HG02970 (cell line): ENCODE data around the gene NID1.
"Not testable (repeated sequence)": the region's sequence is repeated elsewhere in the genome, so short reads cannot be mapped to it uniquely, and the experiment has no call there.

Experiments used
- ATAC-seq: cut with Tn5 transposase; IDR thresholded peaks from one replicate; pipeline ENCODE4 v1.9.1; 2021; ENCODE audit warnings: mild to moderate bottlenecking, moderate library complexity, moderate number of reproducible peaks; ENCODE audit not compliant: unreplicated experiment, low FRiP score

Gene NID1

DNA sequence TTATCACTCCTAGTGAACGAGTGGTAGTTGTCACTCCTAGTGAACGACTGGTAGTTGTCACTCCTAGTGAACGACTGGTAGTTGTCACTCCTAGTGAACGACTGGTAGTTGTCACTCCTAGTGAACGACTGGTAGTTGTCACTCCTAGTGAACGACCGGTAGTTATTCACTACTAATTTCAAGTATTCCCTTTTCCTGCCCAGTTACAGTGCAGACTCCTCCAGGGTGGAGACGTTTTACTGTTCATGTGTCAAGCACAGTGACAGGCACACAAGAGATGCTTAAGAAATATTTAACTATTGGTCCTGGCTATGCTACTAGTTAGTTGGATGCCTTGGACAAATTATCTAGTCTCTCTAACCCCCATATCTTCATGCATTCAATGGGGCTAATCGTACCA lies 61.8 kb downstream of the NID1 start:
- not testable (repeated sequence) for ATAC-seq

DNA sequence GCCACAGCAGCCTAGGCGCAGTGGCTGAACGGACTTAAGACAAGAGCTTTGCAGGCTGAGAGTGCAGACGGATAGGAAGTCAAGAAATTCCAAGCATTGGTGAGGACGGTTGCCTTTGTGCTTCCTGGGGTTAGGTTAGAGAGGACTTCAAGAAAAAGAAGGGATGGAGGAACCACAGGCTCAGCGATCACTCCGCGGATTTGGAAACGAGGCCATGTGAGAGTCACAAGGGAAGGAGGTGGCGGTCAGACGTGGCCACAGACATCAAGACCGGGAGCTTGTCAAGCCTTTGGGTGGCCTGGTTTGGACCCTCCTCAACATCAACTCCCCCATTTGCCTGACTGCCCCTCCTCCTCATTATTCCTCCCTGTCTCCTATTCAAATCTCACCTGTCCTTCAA lies 62.3 kb downstream of the NID1 start:
- no peak for ATAC-seq

DNA sequence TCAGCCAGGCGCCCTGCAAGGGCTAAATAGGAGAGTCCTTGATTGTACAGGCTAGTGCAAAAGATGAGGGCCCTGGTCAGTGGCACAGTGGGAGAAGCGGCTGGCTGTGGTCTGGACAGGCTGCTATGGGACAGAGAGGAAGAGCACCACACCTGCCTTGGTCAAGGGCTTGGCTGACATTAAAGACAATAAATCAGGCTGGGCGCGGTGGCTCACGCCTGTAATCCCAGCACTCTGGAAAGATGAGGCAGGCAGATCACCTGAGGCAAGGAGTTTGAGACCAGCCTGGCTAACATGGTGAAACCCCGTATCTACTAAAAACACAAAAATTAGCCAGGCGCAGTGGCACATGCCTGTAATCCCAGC lies 62.9 kb downstream of the NID1 start:
- no peak for ATAC-seq

DNA sequence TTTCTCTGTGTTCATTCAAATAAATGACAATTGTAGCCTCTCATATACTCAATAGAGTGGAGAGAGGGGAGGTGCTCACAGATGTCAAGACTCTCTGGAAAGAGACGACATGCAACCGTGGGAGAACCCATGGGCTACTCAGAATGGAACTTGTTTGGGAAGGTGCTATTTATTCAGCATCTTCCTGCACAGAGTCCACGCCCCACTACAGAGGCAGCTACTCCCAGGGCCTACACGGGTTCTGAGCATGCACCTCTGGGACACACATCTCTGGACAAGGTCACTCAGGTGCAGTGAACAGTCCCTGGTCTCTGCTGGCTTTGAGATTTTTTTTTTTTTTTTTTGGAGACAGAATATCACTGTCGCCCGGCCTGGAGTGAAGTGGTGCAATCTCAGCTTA lies 64.1 kb downstream of the NID1 start:
- ATAC-seq, result no peak

DNA sequence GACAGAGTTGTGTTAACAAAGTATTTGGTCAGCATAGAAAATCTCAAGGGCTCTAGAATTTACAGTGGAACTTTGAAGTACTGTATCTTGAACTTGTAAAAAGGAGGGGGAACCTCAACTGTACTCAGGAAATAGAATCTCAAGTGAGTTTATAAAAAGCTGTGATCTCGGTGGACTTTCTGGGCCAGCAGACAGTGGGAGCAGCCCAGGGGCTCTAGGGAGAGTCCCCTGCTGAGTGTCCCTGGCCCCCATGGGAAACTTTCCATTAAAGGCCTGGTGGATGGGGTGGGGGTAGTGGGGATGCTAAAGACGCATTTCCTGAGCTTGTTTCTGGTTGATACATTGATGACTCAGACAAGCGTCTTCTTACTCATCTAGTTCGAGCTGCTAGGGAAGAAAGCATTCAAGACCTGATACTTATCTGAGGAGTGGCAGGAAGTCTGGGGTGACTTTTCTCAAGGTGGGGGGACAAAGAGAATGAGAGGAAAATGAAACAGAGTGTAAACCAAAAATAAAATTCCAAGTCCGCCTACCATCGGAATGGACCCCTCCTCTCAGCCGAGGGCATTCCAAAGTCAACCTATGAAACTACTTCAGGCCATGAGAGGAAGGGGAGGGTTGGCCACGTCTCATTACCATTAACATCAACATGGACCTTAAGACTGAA lies 65.5 kb downstream of the NID1 start:
- ATAC-seq, result no peak

DNA sequence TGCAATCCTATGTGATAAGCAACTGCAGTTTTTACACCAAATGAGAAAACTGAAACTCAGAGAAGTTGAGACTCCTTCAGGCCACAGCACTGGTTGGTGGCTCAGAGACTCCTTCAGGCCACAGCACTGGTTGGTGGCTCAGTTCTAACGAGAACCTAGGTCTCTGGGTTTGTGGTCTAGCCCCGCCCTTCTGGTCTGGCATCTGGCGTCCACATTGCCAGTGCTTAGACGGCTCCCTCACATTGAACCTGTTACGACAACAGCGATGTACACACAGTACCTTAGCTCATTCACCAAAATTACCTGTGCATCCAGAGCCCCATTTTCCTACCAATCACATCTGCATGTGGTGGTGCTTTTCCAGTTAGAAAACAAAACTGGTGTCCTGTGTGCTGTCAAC lies 66.1 kb downstream of the NID1 start:
- no peak for ATAC-seq

DNA sequence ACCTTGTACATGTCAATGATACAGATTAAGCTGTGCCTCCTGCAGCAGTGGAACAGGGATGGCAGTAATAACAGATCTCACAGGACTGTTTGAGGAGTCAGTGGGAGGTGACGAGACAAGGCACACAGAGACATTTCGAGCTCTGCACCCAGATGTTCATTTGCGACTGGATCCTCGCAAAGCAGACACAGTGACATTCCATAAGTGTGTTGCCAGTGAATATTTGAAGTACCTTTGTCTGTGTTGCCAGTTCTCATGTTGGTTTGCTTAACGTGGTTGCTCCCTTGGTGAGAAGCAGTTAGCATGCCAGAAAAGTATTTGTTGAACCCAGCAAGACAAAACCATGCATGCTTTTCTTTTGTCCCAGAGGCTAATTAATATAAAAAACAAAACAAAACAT lies 67.0 kb downstream of the NID1 start:
- no peak for ATAC-seq

DNA sequence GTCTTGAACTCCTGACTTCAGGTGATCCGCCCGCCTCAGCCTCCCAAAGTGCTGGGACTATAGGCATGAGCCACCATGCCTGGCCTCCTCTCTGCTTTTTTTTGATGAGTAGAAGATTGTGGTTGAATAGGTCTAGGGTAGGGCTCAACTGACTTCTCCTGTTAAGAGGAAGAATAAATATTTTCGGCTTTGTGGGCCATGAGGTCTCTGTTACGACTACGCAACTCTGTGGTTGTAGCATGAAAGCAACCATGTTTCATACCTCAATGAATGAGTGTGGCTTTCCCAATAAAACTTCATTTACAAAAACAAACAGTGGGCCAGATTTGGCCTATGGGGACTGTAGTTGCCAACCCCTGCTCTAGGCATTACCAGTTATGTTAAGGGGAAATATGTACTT lies 67.8 kb downstream of the NID1 start:
- ATAC-seq, result no peak

DNA sequence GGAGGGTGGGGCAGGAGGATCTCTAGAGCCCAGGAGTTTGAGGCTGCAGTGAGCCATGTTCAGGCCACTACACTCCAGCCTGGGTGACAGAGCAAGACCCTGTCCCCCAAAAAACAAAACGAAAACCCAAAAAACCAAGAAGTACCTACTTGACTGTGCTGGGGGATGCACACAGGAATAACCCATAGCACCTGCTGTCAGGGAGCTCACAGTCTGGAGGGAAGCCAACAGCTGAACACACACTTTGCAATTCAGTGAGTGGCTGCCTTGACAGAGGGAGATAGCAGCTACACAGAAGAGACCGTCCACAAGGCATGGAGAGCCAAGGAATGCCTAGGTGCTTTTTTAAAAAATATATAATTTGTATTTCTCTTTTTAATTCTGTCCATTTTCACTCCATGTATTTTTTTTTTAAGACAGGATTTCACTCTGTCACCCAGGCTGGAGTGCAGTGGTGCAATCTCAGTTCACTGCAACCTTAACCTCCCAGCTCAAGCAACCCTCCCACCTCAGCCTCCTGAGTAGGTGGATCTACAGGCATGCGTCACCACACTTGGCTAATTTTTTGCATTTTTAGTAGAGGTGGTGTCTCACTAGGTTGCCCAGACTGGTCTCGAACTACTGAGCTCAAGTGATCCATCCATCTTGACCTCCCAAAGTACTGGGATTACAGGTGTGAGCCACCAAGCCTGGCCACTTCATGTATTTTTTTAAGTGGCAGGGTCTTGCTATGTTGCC lies 68.7 kb downstream of the NID1 start:
- ATAC-seq, result no peak

DNA sequence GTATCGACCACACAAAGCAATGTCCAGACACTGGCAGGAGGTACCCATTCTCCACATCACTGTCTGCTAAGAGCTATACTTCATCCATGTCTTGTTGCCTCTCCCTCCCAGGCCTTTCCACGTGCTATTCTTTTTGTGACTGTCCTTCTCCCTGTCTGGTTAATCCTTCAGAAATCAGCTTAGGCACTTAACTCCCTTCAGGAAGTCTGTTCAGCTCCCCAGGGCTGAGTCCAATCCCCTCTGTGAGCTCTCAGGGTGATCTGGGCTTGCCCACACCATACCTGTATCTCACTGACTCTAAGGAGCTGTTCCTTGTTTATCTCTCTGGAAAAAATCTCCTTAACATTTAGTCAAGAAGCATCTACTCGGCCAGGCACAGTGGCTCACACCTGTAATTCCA lies 69.4 kb downstream of the NID1 start:
- no peak for ATAC-seq

DNA sequence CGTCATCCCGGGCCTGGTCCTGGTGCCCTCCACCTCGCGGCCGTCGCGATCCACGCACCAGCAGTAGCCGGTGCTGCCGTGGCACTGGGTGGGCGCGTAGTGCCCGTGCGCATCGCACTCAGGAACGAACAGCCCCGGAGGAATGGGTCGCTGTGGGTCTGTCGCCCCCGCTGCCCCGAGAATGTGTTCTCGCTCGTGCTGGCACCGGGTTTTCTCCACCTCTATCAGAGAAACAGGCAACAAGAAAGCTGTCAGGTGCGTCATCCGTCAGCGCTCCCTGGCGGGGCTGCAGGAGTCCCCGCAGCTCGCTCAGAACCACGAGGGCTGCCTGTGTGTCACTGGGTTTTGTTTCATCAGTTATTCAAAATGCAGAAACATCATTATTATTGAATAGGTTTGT lies 71.2 kb downstream of the NID1 start:
- ATAC-seq, result no peak

DNA sequence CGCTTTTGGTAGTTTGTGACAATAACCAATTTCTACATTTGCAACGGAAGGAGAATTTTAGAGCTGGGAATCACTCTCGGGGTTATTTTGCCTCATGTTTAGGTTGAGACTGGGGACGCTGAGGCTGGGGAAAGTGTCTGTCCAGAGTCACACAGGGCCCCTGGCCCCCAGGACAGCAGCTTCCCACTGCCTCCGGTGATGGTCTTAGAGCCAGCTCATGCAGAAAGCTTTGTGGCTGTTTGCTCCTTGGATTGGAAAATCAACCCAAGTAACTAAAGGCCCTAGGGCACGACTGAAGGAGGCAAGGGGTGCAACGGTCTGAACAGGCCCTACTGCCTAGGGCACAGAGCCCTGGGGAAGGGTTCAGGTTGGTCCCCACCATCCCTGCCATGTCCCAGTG lies 72.0 kb downstream of the NID1 start:
- no peak for ATAC-seq

DNA sequence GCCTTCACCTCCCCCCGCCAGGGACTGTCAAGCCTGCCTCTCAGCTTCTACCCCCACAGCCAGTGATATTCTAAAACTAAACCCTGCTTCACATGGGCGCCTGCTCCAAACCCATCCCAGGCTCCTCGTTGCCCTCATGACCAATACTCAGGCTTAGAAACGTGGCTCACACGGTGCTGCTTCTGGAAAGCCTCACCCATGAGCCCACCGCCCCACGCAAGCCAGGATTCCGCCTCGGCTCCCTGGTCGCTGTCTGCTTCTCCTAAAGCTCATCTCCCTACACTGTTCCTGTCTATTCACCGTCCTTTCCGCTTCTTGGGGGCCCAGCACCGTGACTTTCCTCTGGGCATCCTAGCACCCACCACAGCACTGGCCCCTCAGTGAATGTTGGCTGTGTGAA lies 72.5 kb downstream of the NID1 start:
- no peak for ATAC-seq

DNA sequence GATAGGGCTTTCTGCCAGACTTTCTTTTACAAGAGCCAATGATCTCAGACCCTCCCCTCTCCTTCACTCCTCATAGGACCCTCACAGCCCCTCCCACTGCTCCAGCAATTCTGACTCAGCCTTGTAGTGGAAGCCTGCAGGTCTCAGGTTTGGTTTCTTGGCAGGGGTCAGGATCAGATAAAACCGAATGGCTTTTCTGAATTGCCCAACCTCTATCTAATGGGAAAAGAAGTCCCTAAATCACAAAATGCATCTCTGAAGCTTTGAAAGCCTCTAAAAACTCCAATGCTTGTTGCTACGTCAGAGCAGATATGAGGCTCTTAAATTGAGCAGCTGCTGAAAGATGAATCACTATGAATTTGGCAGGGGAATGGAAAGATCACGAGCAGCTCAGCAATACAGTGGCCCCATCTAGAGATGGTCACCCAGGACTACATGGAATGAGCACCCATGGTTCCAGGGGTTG lies 74.5 kb downstream of the NID1 start:
- no peak for ATAC-seq

DNA sequence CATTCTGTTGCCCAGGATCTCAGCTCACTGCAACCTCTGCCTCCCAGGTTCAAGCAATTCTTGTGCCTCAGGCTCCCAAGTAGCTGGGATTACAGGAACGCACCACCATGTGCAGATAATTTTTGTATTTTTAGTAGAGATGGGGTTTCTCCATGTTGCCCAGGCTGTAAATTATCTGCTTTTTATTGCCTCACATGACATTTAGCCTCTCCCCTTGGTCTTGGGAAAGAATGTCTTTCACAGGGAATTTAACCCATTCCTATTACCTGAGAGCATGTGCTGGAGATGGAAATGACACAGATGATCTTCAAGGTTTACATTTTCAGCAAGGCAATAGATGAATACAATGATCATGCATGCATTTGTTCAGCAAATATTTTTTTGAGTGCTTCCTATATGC lies 75.8 kb downstream of the NID1 start:
- no peak for ATAC-seq

DNA sequence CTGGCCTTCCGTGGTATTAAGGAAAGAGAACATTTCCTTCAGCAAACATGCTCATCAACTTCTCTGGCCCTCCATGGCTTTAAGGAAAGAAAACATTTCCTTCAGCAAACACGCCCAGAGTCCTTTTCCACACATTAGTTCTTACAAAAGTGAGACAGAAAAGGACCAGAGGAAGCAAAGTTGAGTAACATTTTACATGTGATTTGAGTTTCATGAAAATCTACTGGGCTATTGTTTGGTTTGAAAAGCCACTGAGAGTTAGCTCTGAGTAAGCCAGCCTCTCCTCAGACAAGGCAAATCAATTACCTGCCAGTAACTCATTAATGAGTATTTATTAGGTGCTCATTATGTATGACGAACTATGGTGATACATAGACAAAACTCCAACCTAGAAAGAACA lies 78.0 kb downstream of the NID1 start:
- ATAC-seq, result no peak

DNA sequence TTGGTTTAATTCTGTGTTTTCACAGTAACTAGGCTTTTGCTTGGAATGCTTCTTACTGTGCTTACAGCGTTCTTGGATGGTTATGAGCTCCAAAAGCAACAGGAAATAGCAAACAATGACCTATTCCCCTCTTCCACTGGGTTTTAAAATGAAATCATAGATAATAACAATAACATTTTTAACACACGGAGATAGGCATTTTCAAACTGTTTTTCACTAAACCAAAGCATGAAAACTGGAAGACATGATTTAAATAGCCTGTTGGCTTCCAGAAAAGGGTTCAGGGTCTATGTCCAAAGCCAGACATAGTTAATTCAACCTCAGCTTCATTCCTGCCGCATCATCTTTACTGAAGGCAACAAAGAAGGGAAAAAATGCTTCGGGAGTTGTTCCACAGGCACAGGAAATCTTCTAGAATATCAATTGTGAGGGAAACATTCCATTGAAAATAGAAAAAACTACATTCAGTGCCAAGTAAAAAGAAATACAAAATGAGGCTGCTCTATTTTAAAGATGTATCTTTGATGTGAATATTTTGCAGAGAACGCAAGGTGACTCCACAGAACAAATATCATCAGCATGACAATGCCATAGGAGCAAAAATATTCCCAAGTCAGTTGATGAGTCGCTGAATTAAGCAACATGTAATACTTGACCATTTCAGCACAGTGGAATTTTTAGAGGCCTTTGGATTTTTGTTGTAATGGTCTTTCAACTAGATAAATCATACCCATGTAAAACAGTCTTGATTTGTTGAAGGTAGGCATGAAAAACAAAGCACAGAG lies 80.7 kb downstream of the NID1 start:
- ATAC-seq, result no peak

DNA sequence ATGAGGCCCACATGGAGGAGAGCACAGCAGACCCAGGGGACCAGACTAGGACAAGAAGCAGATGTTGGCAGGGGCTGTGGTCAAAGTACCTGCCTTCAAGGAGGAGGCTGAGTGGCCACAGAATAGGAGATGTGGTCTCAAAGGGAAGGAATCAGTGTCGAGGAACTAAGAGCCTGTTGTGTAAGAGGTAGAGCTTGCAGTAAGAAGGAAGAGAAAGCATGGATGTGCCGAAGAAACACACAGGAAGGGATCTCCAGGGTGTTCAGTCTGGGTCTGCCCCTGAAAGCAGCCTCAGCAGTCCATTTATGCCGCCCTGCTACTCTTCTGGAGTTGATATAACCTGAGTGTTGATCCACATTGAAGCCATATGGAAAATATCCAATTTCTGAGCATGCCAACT lies 83.9 kb downstream of the NID1 start:
- no peak for ATAC-seq

DNA sequence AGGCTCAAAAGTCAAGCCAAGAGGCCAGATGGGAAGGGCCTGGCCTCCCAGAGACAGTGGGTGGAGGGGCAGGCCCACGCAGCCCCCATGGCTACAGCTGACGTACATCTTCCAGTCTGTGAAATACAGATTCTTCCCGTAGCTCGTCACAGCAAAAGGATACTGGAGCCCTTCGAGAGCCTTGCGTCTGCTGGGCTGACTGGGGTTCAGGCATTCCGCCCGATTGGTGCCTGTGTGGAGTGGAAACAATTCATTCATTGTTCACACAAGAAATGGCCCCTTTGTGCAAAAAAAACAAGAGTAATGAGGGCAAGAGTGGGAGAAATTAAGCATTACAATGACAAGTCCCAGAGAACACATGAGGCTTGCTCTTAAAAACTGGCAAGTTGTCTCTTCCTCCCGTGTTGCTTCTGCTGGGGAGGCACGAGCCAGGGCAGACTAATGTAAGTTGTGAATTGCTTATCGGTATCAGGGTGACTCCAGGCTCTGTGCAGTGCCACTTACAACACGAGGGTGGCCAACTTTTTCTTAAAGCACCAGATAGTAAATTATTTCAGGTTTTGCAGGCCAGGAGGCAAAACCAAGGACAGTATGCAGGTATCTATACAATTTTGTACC lies 85.1 kb downstream of the NID1 start:
- ATAC-seq, result no peak

DNA sequence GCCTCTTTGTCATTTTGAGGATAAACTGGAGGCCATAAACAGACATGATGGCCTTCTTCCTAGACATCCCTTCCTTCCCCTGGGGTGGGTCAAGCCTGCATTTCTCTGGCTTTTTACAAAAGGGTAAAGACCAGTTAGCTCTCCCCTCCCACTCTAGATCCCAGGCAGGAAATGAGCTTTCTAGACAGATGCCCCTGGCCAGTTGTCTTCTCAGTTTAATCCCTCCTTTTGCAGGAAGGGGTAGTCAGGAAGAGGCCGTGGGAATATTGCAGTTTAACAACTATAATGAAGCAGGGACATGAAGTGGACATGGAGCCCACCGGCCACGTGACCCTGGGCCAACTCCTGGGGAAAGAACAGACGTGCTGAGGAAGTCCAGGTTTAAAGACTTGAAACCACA lies 85.7 kb downstream of the NID1 start:
- ATAC-seq, result no peak

DNA sequence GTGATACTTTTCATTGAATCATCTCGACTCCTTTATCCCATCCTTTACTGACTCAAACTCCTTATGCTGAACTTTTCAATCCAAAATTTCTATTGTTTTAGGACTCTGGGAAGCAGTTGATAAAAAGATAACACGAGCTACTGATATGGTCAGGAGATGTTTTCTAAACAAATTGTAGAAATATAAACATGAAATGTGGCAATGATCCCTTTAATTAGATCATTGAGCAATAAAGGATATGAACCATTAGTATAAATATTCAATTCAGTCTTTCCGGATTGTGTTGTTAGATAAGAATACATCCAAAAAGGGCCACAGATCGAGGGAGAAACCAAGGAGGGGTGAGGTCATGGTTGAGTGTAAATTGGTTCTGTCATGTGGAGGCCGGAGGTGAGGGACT lies 88.4 kb downstream of the NID1 start:
- ATAC-seq, result no peak
